OCI-M1 (cell line): ENCODE results near the gene SLC50A1.
"Not testable (repeated sequence)": the region's sequence is repeated elsewhere in the genome, so short reads cannot be mapped to it uniquely, and the experiment has no call there.

ENCODE experiments used
- DNase-seq: peaks from one replicate; lab custom pipeline; 2025; lab: John Stamatoyannopoulos, UW

Gene SLC50A1

DNA sequence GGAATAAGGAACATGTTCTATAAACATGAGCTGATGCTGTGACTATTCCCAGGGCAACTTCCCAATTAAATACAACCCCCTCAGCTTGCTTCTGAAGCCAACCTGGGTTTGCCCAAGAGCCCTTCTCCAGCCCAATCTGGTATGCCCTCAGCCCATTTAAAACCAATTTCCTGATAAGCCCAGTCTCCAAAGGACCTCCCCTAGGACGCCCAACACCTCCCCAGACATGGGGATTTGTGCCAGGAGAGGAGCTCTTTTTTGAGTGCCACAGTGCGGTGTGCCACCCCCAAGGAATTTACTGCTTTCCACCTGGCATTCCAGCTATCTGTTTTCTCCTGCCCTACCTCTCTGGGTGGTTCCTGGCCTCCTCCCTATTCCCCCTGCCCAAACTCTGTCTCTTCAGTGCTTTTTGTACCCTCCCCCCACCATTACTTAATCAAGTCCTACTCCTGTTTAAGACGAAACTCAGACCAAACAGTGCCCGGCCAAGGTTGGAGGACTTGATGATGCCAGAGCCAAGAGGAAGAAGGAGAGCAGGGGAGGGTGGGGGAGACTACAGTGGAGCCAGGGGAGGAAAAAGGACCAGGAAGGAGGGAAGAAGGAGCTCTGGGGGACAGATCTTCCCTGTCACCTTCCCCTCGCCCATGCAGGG lies 19.4 kb upstream of the SLC50A1 start:
- DNase-seq, result no peak

DNA sequence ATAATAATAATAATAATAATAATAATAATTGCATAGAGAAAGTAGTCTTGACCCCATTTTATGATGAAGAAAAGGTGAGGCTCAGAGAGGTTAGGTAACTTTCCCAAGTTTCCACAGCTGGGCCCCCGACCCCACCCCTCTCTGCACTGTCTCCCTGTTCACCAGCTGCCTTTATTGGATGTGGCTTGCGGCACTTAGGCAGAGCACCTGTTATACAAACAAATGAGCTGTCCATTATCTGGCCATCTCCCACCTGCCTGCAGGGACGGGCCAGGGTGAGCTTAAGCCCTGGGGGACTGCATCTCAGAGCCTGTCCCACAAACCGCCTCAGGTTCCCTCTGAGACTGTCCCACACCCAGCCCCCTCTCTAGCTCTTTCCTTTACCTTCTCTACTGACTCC lies 18.0 kb upstream of the SLC50A1 start:
- no peak for DNase-seq

- not testable (repeated sequence) for DNase-seq
Measured at GRCh38 chr1:155118090-155118489, 17.6 kb upstream of the SLC50A1 start.

DNA sequence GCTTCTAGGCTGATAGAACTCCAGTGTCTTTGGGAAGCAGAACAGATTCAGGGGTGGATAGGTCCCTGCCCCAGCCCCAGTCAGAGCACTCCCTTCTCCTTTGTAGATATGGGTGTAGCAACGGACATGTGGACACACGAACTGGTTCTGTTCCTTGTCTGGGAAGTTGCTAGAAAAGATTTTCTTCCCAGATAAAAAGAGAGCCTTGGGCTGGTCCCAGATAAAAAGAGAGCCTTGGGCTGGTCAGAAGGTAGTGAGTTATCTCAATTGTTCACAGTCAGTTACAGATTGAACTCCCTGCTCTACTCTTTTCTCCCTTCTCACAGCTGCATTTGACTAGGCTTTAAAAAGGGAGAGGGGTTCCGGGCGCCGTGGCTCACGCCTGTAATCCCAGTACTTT lies 15.4 kb upstream of the SLC50A1 start:
- peak; percentile 47 for DNase-seq

DNA sequence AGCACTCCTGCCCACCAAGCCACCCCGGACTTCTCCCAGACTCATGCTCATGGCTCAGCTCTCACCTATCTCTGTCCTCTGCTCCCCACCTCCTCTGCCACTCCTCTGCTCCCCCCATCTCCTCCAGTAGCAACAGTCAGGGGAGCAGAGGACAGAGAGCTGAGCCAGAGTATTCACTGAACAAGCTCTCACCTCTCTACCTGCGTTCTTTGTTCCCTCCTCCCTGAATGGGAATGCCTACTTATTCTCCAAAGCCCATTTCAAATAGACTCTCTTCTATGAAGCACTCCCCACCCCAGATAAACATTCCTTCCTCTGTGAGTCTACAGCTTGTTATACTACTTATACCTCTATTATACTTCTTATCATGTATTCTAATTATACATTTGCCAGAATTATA lies 14.4 kb upstream of the SLC50A1 start:
- DNase-seq, result no peak

DNA sequence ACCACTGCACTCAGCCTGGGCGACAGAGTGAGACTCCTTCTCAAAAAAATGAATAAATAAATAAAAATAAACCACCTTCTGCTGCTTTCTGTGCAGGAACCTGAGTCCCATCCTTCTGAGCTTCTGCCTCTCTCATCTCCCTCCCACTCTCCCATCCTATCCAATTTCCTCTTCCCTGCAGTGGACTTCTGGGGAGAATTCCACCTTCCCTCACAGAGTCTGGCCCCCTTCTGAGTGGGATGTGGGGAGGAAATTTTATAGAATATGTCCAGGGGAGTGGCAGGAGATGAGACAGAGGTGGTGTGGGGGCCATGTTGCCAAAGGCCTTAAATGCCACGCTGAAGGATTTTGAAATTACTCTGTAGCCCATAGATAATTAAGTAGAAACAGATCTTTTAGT lies 13.3 kb upstream of the SLC50A1 start:
- DNase-seq, result no peak

- DNase-seq, result no peak
Measured at GRCh38 chr1:155123801-155124200, 11.9 kb upstream of the SLC50A1 start.

DNA sequence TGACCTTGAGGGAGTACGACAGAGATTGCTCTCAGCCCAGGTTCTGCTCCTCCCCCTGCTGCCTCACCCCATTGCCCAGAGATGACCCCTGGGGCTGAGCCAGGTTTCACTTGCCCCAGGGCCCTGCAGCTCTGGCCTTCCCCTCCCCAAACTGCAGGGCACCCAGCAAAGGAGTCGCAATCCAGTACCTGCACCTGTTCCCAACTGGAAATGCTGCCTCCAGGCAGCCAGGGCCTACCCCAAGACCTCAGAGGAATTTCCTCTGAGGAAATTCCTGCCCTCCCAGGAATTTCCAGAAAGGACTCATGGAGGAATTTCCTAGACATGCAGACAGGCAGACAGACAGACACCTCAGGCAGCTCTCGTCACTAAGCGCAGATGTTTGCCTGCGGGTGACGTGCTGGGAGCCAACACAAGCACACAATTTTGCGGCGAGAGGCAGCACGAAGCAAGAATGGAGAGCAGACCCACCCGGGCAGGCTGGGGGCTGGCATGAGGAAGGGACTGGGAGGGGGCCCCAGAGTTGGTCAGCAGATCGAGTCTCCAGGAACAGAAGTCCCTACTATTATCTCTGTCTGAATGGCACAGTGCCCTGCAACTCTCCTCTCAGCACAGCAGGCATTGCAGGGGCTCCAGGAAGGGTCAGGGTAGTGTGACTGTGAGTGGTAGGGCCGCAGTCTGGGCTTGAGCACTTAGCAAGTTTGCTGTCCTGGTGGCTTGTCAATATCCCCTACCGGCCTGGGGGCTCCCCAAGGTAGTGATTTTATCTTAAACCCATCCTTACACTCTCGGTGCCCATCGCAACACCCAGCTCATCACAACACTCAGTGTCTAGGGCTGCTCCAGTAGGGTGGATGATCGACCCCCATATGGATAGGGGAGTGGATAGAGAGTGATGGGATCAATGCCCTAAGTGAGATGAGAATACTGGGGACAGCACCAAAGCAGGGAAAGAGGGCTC lies 10.9 kb upstream of the SLC50A1 start:
- DNase-seq, result no peak

- no peak for DNase-seq
Measured at GRCh38 chr1:155125511-155125945, 10.1 kb upstream of the SLC50A1 start.

GRCh38 chr1:155125946-155126555 lies 9.6 kb upstream of the SLC50A1 start:
- DNase-seq, result no peak

DNA sequence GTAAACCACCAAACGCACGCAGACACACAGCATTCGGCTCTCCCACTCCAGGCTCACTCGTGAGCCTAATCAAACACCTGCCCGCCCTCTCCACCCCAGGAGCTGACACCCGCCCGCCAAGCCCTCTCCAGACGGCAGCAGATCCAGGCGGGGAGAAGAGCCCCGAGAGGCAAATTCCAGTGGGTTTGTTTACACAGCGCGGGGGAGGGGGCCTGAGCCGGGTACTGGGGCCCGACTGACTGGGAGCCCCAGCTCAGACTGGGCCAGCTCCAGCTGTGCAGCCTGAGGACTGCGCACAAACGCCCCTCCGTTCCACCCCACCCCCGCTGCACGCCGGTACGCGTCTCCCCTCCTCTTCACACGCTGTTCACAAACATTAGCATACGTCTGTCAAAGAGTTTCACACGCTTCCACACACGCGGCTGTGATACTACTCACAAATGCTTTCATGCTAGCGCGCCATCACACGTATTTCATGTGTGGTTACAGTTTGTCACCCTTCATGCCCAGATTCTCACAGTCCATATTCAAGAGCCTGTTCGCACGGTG lies 9.0 kb upstream of the SLC50A1 start:
- no peak for DNase-seq

GRCh38 chr1:155127105-155127966 lies 8.3 kb upstream of the SLC50A1 start, which contains the start of gene EFNA1:
Gene EFNA1, plus strand, starts transcription at chr1:155127876. Its CDS starts 102 bp downstream, at chr1:155127978.
- DNase-seq, result peak; percentile 62

- DNase-seq, result no peak
Measured at GRCh38 chr1:155127967-155128754, 7.5 kb upstream of the SLC50A1 start.

DNA sequence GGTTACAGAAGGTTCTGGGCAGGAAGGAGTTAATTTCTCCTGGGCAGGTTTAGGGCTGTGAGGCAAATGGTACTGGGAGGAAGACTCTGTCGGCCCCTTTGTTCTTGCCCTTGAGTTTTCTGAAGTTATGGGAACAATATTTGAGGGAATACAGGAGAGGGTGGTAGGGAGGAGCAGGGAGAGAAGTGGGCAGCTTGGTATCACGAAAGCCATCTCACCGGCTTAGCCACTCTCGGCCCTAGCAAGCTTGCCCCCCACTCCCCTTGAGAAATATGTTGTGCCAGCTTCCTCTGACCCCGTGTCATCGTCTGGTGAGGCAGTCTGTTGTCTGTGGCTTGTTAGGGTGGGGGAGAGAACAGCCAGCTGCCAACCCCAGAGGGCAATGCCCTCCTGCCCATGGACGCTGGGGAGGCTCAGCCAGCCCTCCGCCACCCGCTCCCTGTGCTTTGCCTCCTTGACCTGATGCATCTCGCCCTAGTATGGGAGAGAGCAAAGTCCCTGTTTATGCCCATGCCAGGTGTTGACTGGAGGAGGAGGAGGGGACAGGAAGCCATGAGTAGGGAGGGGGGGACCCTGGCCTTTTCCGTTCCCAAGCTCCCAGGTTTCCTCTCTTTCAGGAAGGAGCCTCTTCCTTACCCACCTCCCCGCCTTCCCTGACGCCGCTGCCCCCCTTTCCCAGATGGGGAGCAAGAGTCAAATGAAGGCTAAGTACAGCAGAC lies 6.7 kb upstream of the SLC50A1 start:
- DNase-seq, result no peak

- no peak for DNase-seq
Measured at GRCh38 chr1:155130272-155131006, 5.2 kb upstream of the SLC50A1 start.

- DNase-seq, result no peak
Measured at GRCh38 chr1:155131285-155131684, 4.4 kb upstream of the SLC50A1 start.

DNA sequence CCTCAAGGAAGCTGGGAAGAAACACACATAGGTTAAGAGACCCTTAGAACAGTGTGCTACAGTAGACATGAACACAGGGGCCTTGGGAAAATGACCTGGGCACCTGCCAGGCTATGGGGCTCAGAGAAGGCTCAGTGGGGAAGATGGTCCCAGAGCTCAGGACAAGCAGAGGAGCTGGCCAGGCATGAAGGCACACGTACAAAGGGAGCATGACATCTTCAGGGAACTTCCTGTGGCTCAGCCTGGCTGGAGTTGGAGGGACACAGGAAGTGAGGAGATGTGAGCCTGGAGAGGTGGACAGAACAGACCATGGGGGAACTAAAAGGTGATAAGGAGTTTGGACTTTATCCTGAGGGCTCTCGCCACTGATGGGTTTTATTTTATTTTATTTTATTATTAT lies 3.8 kb upstream of the SLC50A1 start:
- no peak for DNase-seq

DNA sequence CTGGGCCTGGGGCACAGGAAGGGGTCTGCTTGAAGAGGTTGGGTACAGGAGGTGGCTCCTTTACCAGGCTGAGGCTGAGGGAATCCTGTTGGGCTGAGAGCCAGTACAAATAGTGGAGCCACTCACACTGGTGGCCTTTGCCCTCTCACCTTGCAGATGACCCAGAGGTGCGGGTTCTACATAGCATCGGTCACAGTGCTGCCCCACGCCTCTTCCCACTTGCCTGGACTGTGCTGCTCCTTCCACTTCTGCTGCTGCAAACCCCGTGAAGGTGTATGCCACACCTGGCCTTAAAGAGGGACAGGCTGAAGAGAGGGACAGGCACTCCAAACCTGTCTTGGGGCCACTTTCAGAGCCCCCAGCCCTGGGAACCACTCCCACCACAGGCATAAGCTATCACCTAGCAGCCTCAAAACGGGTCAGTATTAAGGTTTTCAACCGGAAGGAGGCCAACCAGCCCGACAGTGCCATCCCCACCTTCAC lies 1.8 kb upstream of the SLC50A1 start:
- no peak for DNase-seq

DNA sequence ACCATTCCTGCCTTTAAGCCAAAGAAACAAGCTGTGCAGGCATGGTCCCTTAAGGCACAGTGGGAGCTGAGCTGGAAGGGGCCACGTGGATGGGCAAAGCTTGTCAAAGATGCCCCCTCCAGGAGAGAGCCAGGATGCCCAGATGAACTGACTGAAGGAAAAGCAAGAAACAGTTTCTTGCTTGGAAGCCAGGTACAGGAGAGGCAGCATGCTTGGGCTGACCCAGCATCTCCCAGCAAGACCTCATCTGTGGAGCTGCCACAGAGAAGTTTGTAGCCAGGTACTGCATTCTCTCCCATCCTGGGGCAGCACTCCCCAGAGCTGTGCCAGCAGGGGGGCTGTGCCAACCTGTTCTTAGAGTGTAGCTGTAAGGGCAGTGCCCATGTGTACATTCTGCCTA lies 1.3 kb upstream of the SLC50A1 start:
- no peak for DNase-seq
